ENCODE measurements around the gene XRN2.

XRN2 gene

DNA sequence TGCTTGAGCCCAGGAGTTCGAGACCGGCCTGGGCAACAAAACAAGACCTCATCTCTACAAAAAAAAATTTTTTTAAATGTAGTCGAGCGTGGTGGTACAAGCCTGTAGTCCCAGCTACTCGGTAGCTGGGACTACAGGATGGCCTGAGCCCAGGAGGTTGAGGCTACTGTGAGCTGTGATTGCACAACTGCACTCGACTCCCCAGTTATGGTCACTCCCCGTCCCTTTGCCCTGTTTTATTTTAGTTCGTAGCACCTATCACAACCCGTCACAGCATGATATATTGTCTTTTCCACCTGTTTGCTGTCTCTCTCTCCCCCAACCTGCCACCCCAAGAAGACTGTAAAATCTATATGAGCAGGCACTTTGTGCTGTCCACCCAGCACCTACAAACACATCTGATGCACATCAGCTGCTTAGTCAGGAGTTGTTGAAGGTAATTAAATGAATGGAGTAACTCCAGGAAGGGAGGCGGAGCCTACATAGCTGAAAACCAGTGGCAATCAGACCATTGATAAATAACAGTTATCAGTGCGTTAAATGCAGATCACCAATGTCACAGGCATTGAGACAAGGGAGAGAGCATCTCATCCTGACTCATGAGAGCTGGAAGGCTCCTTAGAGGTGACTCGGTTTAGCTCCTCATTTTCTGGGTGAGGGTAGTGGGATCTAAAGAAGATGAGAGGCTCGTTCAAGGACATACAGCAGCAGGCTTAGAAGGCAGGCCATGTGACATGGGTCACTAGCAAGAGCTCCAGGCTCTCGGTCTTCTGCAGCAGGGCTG lies 14.4 kb upstream of the XRN2 start:
- no peak overlapping the region for H3K4me3 ChIP-seq (ENCODE audit: low read length)
- DNase-seq (ENCODE audit: low read depth, low spot score) = no peak

GRCh38 chr20:21289651-21290050 lies 13.5 kb upstream of the XRN2 start:
- H3K4me3 ChIP-seq (ENCODE audit: low read length) = no peak overlapping the region
- DNase-seq (ENCODE audit: low read depth, low spot score) = no peak

DNA sequence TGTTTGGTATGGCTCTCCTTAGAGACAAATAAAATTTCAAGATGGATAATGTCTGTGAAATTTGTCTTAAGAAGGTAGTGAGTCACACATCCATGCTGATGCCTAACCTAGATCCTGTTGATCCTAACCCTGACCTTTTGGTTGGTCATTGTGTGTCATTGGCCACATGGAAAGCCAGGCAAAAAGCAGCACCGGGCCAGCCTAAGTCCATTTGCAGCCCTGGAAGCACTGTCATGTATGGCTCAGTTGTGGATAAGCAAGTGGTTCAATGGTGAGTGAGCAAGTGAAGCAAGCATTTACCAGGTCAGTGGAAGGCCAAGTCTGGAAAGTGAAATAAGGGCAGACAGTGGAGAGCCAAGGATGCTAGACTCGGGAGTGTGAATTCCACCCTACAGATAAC lies 12.1 kb upstream of the XRN2 start:
- no peak for DNase-seq (ENCODE audit: low read depth, low spot score)
- no peak overlapping the region for H3K4me3 ChIP-seq (ENCODE audit: low read length)

DNA sequence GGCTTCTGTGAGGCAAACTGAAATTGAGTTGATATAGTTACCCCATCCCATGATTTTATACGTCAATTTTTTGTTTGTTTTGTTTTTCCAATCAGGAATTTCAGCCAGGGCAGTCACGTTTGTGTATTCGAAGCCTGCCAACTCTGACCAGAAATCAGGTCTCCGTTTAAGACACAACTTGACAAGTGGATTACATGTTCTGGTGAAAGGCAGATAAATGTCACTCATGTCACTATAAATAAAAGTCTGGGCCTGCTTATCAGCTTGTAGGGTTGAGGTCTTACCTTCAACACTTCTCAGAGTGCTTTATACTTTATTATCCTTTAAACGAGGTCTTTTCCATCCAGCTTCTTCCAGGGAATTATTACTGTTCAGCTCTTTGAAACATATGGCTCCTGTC lies 8.4 kb upstream of the XRN2 start:
- no peak overlapping the region for H3K4me3 ChIP-seq (ENCODE audit: low read length)
- DNase-seq (ENCODE audit: low read depth, low spot score) = no peak

GRCh38 chr20:21301940-21302663 lies 1.0 kb upstream of the XRN2 start:
- H3K4me3 ChIP-seq (ENCODE audit: low read length) = peak overlapping the region; percentile 61
- no peak for DNase-seq (ENCODE audit: low read depth, low spot score)

DNA sequence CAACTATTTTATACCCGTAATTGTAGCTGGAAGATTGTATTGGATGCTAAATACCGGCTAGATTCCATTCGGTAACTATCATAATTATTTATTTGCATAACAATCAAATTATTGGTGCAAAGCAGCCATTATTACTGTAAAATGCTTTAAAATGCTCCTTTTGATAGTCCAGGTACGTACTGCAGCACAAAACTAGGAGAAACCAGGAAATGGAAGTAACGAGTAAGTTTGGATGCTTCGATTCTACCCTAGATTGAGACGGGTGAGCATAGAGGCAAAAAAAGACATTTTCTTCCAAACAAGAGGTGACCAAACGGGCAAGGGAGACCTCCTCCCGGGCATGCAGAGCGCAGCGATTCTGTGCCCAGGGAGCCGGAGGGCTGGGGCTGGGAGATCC lies 469 bp upstream of the XRN2 start:
- peak overlapping the region; percentile 61 for H3K4me3 ChIP-seq (ENCODE audit: low read length)
- no peak for DNase-seq (ENCODE audit: low read depth, low spot score)

- no peak for DNase-seq (ENCODE audit: low read depth, low spot score)
- H3K4me3 ChIP-seq (ENCODE audit: low read length) = peak overlapping the region; percentile 61
Observed at GRCh38 chr20:21303872-21304586, 898 bp downstream of the XRN2 start.

DNA sequence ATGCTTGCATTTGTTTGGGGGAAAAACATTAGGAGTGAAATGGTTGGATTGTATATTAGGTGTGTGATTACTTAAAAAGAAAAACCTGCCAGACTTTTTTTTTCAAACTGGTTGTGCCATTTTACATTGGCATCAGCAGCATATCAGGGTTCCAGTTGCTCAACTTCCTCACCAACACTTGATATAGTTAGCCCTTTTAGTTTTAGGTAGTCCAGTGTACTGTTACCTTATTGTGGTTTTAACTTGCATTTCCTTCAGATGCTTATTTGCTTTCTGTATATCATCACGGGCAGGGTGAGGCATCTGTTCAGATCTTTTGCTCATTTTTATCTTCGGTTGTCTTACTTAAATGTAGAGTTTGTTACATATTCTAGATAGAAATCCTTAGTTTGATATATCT lies 5.2 kb downstream of the XRN2 start:
- H3K4me3 ChIP-seq (ENCODE audit: low read length) = no peak overlapping the region

DNA sequence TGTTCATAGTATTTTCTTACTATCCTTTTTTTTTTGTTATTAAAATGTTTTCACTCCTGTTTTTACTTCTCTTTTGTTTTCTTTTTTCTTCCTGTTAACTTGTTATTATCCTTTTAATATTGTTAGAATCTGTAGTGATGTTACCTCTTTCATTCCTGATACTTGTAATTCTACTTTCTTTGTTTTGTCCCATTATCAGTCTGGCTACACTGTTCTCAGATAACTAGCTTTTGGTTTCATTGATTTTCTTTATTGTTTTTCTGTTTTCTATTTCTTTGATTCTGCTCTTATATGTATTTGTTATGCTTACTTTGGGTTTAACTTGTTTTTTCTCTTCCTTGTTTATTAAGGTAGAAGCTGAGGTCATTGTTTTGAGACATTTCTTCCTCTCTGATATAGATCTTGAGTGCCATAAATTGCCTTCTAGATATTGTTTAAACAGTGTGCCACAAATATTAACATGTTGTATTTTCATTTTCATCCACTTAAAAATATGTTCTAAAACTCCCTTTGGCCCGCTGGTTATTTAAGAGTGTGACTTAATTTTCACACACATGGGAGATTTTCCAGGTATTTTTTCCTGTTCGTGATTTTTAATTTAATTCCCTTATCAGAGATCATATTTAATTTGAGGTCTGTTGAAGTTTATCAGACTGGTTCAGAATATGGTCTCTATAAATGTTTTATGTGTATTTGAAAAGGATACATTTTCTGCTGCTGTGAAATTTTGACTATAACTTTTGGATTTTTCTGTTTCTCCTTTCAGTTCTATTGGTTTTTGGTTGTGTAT lies 6.7 kb downstream of the XRN2 start:
- no peak for DNase-seq (ENCODE audit: low read depth, low spot score)
- H3K4me3 ChIP-seq (ENCODE audit: low read length) = no peak overlapping the region

More for the DNA sequence above, 5.2 kb downstream of the XRN2 start:
- DNase-seq (ENCODE audit: low read depth, low spot score) = no peak

GRCh38 chr20:21312813-21313474 lies 9.8 kb downstream of the XRN2 start:
- DNase-seq (ENCODE audit: low read depth, low spot score) = no peak
- no peak overlapping the region for H3K4me3 ChIP-seq (ENCODE audit: low read length)

- DNase-seq (ENCODE audit: low read depth, low spot score) = peak; percentile 17
Observed at GRCh38 chr20:21315138-21315537, 12.0 kb downstream of the XRN2 start.

DNA sequence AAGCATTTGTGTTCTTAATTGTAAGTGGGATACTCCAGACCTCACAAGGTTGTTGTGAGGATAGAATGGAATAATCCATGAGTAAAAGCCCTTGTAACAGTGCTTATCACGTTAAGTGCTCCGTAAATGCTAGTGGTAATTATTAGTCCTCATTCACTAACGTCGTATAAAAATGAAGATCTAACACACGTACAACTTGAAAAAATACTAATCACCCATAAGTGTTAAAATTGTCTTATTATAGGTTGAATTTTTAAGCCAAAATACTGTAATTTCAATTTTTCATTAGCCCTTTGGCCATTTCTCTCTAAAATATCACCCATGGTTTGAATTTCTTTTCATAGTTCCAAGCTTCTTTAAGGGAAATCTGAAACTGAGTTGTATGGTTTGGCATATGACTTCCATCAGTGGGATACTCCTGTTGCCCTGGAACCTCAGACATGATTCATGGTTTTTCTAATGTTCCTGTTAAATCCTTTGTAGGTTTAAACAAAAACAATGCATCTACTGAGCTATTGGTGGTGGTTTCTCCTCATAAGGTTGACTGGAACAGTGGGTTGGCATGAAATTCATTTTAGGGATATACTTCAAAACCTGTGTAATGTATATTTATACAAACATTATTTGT lies 19.1 kb downstream of the XRN2 start:
- no peak overlapping the region for H3K4me3 ChIP-seq (ENCODE audit: low read length)
- DNase-seq (ENCODE audit: low read depth, low spot score) = no peak

More at GRCh38 chr20:21315138-21315537, 12.0 kb downstream of the XRN2 start:
- H3K4me3 ChIP-seq (ENCODE audit: low read length) = no peak overlapping the region

DNA sequence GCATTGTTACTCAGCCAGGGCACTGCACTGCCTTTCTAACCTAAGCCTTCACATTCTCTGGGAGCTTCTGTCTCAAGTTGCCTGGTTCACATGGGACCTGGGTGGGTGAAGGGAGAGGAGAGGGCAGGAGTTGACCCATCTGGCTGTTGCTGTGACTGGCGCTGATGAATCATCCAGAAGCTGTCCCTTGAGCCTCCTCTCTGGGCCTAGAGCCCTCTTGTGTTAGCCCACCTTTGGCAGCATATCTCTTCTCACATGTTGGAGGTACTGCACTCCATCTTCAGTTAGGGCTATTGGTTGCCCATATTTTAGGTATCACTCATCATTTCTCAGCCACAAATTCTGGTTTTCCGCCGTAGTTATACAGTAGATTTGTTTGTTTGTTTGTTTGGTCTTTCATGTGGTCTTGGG lies 19.8 kb downstream of the XRN2 start:
- H3K4me3 ChIP-seq (ENCODE audit: low read length) = no peak overlapping the region
- no peak for DNase-seq (ENCODE audit: low read depth, low spot score)

DNA sequence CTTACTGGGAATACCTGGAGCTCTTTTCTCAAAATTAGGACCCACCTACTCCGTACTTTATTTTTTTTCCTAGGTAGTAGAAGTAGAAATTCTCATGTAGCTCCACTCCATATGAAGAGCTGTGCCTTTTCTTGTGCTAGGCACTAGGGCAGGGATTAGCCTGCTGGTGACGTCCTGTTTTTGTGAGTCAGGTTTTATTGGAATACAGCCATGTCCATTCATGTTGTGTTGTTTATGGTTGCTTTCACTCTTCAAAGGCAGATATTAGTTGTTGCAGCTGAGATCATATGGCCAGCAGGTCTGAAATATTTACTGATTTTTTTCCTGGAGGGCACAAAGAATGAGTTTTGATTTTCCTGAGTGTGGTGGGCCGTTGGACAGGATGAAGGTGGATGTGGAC lies 20.5 kb downstream of the XRN2 start:
- no peak overlapping the region for H3K4me3 ChIP-seq (ENCODE audit: low read length)
- DNase-seq (ENCODE audit: low read depth, low spot score) = no peak

- no peak for DNase-seq (ENCODE audit: low read depth, low spot score)
- no peak overlapping the region for H3K4me3 ChIP-seq (ENCODE audit: low read length)
Observed at GRCh38 chr20:21324126-21324525, 21.0 kb downstream of the XRN2 start.

GRCh38 chr20:21325296-21325695 lies 22.2 kb downstream of the XRN2 start:
- DNase-seq (ENCODE audit: low read depth, low spot score) = no peak
- no peak overlapping the region for H3K4me3 ChIP-seq (ENCODE audit: low read length)

DNA sequence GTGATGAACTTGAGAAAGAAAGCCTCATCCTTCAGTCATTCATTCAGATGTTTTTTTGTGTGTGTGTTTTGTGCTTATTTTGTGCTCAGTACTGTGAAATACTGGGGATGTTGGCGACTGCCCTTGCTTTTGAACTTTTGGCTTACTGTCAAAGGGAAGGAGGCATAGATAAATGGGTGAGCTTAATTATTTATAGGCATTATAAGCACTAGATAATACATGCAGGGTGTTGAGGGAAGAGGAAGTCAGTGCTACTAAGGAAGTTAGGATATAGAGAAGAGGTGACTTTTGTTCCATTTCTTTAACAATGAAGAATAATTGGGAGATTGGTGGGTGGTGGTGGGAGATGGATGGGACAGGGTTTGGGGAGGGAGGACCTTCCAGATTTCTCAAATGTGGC lies 23.6 kb downstream of the XRN2 start:
- DNase-seq (ENCODE audit: low read depth, low spot score) = no peak
- H3K4me3 ChIP-seq (ENCODE audit: low read length) = no peak overlapping the region

GRCh38 chr20:21336455-21337151 lies 33.5 kb downstream of the XRN2 start:
- no peak for DNase-seq (ENCODE audit: low read depth, low spot score)

More at GRCh38 chr20:21336455-21337151, 33.5 kb downstream of the XRN2 start:
- H3K4me3 ChIP-seq (ENCODE audit: low read length) = no peak overlapping the region
